Measurements from ENCODE around the gene DOCK2. TPM values are rescaled to one million over a fixed set of nuclear protein-coding genes. Genes with fewer than 3 reads are reported as not detected.

DOCK2 gene
- total and polyA plus RNA-seq, 9 of the 15 experiments (the other 6 are each of a cell fraction or from before 2014, with no cell fraction given), result 4.5 to 42.6 (median 20.5) TPM

GRCh38 chr5:169804861-169805260, 167.8 kb downstream of the DOCK2 start:
- TF ChIP-seq CUX1 (CRISPR knock-in tag; IDR thresholded peaks at IDR 0.05) (no peak), KAT8 (IDR thresholded peaks at IDR 0.05; ENCODE audit: low read depth) (no peak), CTCFL (IDR thresholded peaks at IDR 0.05; ENCODE audit: borderline replicate concordance, insufficient read depth, low read depth, low read length, poor library complexity, severe bottlenecking) (no peak), ARID2 (IDR thresholded peaks at IDR 0.05) (no peak), PHF20 (IDR thresholded peaks at IDR 0.05; ENCODE audit: partially characterized antibody) (no peak), XRCC4 (IDR thresholded peaks at IDR 0.05; ENCODE audit: extremely low read depth, insufficient read depth, insufficient read length) (no peak), HNRNPLL (IDR thresholded peaks at IDR 0.05; ENCODE audit: low read depth, low read length, poor library complexity, severe bottlenecking) (no peak), MAZ (CRISPR knock-in tag; conservative IDR thresholded peaks at IDR 0.05 in 1 of 2, IDR thresholded peaks at IDR 0.05 in 1 of 2) (no peak), ZNF274 (IDR thresholded peaks at IDR 0.05; ENCODE audit: borderline replicate concordance, low read depth, low read length) (no peak), SREBF1 (IDR thresholded peaks at IDR 0.05; ENCODE audit: borderline replicate concordance, low read depth, low read length) (no peak), RNF219 (CRISPR knock-in tag; IDR thresholded peaks at IDR 0.05) (no peak)
- H3K4me3 ChIP-seq, result no peak overlapping the region
- intact Hi-C loops (cut with micrococcal nuclease) (loop anchor here (10.0 kb wide), 1 partner anchor 180 kb away; the partner anchor contains the start of gene INSYN2B), in situ Hi-C loops (cut with MboI) (no loop called here)
- H3K4me2 ChIP-seq (ENCODE audit: insufficient read depth, low read length), result no peak overlapping the region
- no peaks in the 10 kb centered on the region for H3K9me3 ChIP-seq (replicated peaks; ENCODE audit: control insufficient read depth, insufficient read depth, low read depth, low read length)
- ATAC-seq, result no peak
- no peaks in the 10 kb centered on the region; the same call in 1 of the 2 replicates for H4K20me1 ChIP-seq (replicated peaks; ENCODE audit: control insufficient read depth, insufficient read depth, low read length)
- FAIRE-seq, result no peak
- peaks cover 0 to 16% of the 10 kb centered on the region in 2 experiments; a peak in 4 of 5 replicates for H3K4me1 ChIP-seq (replicated peaks in 1 of 2; ENCODE audit: control insufficient read depth in 2 of 2, insufficient read depth in 2 of 2, low read length in 2 of 2)
- no peak overlapping the region for H2AFZ ChIP-seq (ENCODE audit: low read depth, low read length)
- H3K9me1 ChIP-seq (ENCODE audit: control insufficient read depth, insufficient read depth, low read length), result no peaks in the 10 kb centered on the region
- no peaks in the 10 kb centered on the region for H3K27me3 ChIP-seq (ENCODE audit: control insufficient read depth in 2 of 2, insufficient read depth in 2 of 2, low read length in 2 of 2)
- CTCF ChIA-PET (ENCODE audit: low intra/inter-chr PET ratio), result no interaction called here
- WGBS (ENCODE audit: insufficient coverage, low coverage, missing lambda C conversion rate), result 0% methylated on average over 1 of the region's 1 CpG
- H3K27ac ChIP-seq (ENCODE audit: extremely low read depth, low read depth, low read length), result no peak overlapping the region
- BruUV-seq (replicated peaks), result no TSS peak
- no peak for DNase-seq (ENCODE audit: extremely low read depth in 1 of 4, low spot score in 3 of 4)
- no peak overlapping the region for H3K9ac ChIP-seq (ENCODE audit: insufficient read depth in 1 of 2, low read depth in 2 of 2, low read length in 2 of 2)
- POLR2A ChIA-PET, result no interaction called here
- H3K79me2 ChIP-seq (ENCODE audit: control insufficient read depth, insufficient read depth, low read length), result no peaks in the 10 kb centered on the region
- H3K36me3 ChIP-seq (ENCODE audit: control insufficient read depth, insufficient read depth, low read length), result no peaks in the 10 kb centered on the region

All from K562 (cell line).